Lung (tissue), 12 donors: ENCODE data around the gene LRTM2. TPM values are rescaled to one million over a fixed set of nuclear protein-coding genes. Genes with fewer than 3 reads are reported as not detected.
A peak's percentile ranks its signal among the peaks of the same experiment; 100 is the strongest.

ENCODE experiments used
- ATAC-seq: fragments of 200-7000 bp; cut with Tn5 transposase; one replicate; pipeline ENCODE4 v1.9.1; 2020; ENCODE audit warnings: moderate number of reproducible peaks; ENCODE audit not compliant: insufficient read depth, low FRiP score
- DNase-seq, 3 donors: peaks; one replicate each; pipeline ENCODE4 v3.0.0-alpha.2; 2013 to 2017
- H3K27ac ChIP-seq, 2 donors: one replicate each; pipeline ENCODE4 v1.5.1; 2013; ENCODE audit warnings: mild to moderate bottlenecking in 2 of 2, moderate library complexity in 2 of 2, control low read depth in 1 of 2, inconsistent platforms in 1 of 2, low read depth in 1 of 2, low read length in 1 of 2
- H3K27me3 ChIP-seq, 3 donors: one replicate each; pipeline ENCODE4 v1.5.1; 2013; ENCODE audit warnings: low read length in 2 of 3; ENCODE audit not compliant: control insufficient read depth in 3 of 3, insufficient read depth in 3 of 3
- H3K36me3 ChIP-seq, 4 donors: one replicate each; pipeline ENCODE4 v1.5.1; 2013; ENCODE audit warnings: low read length in 4 of 4, mild to moderate bottlenecking in 1 of 4, moderate library complexity in 1 of 4; ENCODE audit not compliant: control insufficient read depth in 4 of 4, insufficient read depth in 4 of 4
- H3K4me1 ChIP-seq, 5 donors: one replicate each; pipeline ENCODE4 v1.5.1; 2013; ENCODE audit warnings: low read length in 5 of 5, mild to moderate bottlenecking in 2 of 5, moderate library complexity in 1 of 5; ENCODE audit not compliant: control insufficient read depth in 5 of 5, insufficient read depth in 5 of 5
- H3K4me3 ChIP-seq: one replicate; pipeline ENCODE4 v1.5.1; 2013; ENCODE audit warnings: mild to moderate bottlenecking, control low read depth, moderate library complexity
- H3K9ac ChIP-seq, 2 donors: one replicate each; pipeline ENCODE4 v1.5.1; 2013; ENCODE audit warnings: low read length in 2 of 2, control low read depth in 1 of 2; ENCODE audit not compliant: insufficient read depth in 1 of 2
- H3K9me3 ChIP-seq, 4 donors: one replicate each; pipeline ENCODE4 v1.5.1; 2013; ENCODE audit warnings: low read length in 3 of 4, mild to moderate bottlenecking in 1 of 4, moderate library complexity in 1 of 4; ENCODE audit not compliant: control insufficient read depth in 4 of 4, insufficient read depth in 3 of 4
- CTCF ChIP-seq: IDR thresholded peaks from 2 replicates; pipeline ENCODE4 v1.5.1; 2012; ENCODE audit warnings: mild to moderate bottlenecking; ENCODE audit errors: control extremely low read depth, extremely low read depth
- WGBS, 2 donors: extraction: QIAGEN DNeasy Blood & Tissue Kit; methylation state at CpG; one replicate each; pipeline ENCODE4 v1.1.7; 2013; 5-methylcytosine and 5-hydroxymethylcytosine counted together
- polyA plus RNA-seq, 2 donors: library from polyadenylated mRNA; stranded (reverse); fragments of 200-250 nt; gene quantifications; one replicate each; pipeline ENCODE4 v1.2.1, GENCODE V29; 2013
- total RNA-seq, 2 donors: library from RNA; depleted of rRNA in 1 of 2; stranded (reverse); fragments of >200 nt in 1 of 2; gene quantifications; one replicate each; pipeline ENCODE4 v1.2.1, GENCODE V29; 2014 to 2021
- donor health status: control.
- donor health status: control.
- donor health status: Bipolar disorder and iron deficiency.
- donor health status: healthy.
- donor health status: DM: yes; HTN: yes; CAD: no.

LRTM2 gene
- total and polyA plus RNA-seq, 4 donors: 0.01 to 0.06 TPM; not detected in 2

- H3K36me3 ChIP-seq: no peaks in the 10 kb centered on the region
- ATAC-seq (no peak), DNase-seq (no peak)
- H3K9me3 ChIP-seq: peaks cover 0 to 15% (median 0%) of the 10 kb centered on the region in 4 donors
- no peak for TF ChIP-seq CTCF
- H3K27ac ChIP-seq: no peak overlapping the region
- no peak overlapping the region for H3K4me3 ChIP-seq
- WGBS, 2 donors: 56% methylated on average over 27 of the region's 27 CpGs
- peaks cover 0 to 6% (median 2%) of the 10 kb centered on the region in 3 donors for H3K27me3 ChIP-seq
- no peak overlapping the region for H3K9ac ChIP-seq
- H3K4me1 ChIP-seq: peaks cover 0 to 3% (median 0%) of the 10 kb centered on the region in 5 donors
Observed at GRCh38 chr12:1864456-1864855, 44.1 kb downstream of the LRTM2 start.

- 51 to 68% methylated on average over 37 of the region's 37 CpGs for WGBS, 2 donors
- Histone ChIP-seq H3K4me3 (no peak overlapping the region), H3K27me3 (peaks cover 0 to 6% (median 2%) of the 10 kb centered on the region in 3 donors), H3K36me3 (no peaks in the 10 kb centered on the region), H3K4me1 (peaks cover 0 to 3% (median 0%) of the 10 kb centered on the region in 5 donors), H3K9ac (no peak overlapping the region), H3K9me3 (peaks cover 0 to 15% (median 0%) of the 10 kb centered on the region in 4 donors), H3K27ac (no peak overlapping the region)
- ATAC-seq: no peak
- no peak for TF ChIP-seq CTCF
- peak in 1 of 3 donors; percentile 3 for DNase-seq
Observed at GRCh38 chr12:1864867-1865266, 44.5 kb downstream of the LRTM2 start.

- Histone ChIP-seq H3K27me3 (peaks cover 0 to 6% (median 2%) of the 10 kb centered on the region in 3 donors), H3K4me1 (peaks cover 0 to 3% (median 0%) of the 10 kb centered on the region in 5 donors), H3K36me3 (no peaks in the 10 kb centered on the region), H3K27ac (no peak overlapping the region), H3K4me3 (no peak overlapping the region), H3K9me3 (peaks cover 0 to 18% (median 0%) of the 10 kb centered on the region in 4 donors), H3K9ac (no peak overlapping the region)
- DNase-seq (peak in 2 of 3 donors; percentile 16 to 36), ATAC-seq (no peak)
- no peak for TF ChIP-seq CTCF
- 79 to 90% methylated on average over 32 of the region's 32 CpGs for WGBS, 2 donors
Observed at GRCh38 chr12:1865284-1865866, 45.0 kb downstream of the LRTM2 start.
